ENCODE data around the gene HINT3.

DNA sequence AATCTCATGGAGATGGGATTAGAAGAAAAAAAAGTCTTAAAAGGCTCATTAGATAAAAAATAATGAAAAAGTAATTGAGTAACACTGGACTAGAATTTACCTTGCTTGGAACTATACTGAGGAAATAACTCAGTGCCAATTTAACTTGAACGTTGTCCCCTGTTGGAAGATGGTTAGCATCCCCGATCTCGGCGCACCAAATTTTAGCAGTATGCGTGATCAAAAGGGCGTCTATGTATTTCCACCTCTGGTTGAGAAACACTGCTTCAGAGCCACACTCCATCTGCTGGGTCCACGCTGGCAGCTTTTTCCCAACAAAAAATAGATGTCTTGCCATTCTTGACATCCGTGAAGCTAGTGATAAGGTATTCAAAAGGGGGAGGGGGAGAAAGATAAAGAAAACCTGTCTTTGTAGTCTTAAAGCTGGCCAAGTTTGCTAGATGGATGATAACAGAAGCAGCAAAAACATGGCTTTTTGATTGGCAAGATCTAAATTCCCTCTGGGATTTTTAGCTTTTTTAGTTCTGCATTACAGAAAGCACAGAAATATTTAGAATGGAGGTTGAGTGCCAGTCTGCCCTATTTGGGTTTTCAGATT is 6.4 kb downstream of the HINT3 start:
- TF ChIP-seq, protein P1, sequence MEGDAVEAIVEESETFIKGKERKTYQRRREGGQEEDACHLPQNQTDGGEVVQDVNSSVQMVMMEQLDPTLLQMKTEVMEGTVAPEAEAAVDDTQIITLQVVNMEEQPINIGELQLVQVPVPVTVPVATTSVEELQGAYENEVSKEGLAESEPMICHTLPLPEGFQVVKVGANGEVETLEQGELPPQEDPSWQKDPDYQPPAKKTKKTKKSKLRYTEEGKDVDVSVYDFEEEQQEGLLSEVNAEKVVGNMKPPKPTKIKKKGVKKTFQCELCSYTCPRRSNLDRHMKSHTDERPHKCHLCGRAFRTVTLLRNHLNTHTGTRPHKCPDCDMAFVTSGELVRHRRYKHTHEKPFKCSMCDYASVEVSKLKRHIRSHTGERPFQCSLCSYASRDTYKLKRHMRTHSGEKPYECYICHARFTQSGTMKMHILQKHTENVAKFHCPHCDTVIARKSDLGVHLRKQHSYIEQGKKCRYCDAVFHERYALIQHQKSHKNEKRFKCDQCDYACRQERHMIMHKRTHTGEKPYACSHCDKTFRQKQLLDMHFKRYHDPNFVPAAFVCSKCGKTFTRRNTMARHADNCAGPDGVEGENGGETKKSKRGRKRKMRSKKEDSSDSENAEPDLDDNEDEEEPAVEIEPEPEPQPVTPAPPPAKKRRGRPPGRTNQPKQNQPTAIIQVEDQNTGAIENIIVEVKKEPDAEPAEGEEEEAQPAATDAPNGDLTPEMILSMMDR (conservative IDR thresholded peaks at IDR 0.05; ENCODE audit: low read depth in 2 of 2) = no peak
- TF ChIP-seq EZH2 (IDR thresholded peaks at IDR 0.05; ENCODE audit: low read depth, unreplicated experiment) (no peak), POLR2AphosphoS5 (IDR thresholded peaks at IDR 0.05; ENCODE audit: low read depth) (no peak), CREB1 (CRISPR knock-in tag; IDR thresholded peaks at IDR 0.05; ENCODE audit: low read depth) (no peak), NANOG (IDR thresholded peaks at IDR 0.05; ENCODE audit: borderline replicate concordance) (no peak), EZH2phosphoT487 (IDR thresholded peaks at IDR 0.05; ENCODE audit: unreplicated experiment) (no peak), JUNB (IDR thresholded peaks at IDR 0.05; ENCODE audit: unreplicated experiment) (no peak), ZNF114 (CRISPR knock-in tag; IDR thresholded peaks at IDR 0.05) (no peak), ZNF331 (CRISPR knock-in tag; IDR thresholded peaks at IDR 0.05; ENCODE audit: low read depth) (no peak), STAT1 (IDR thresholded peaks at IDR 0.05; ENCODE audit: unreplicated experiment) (no peak)
- TF ChIP-seq, protein P2, sequence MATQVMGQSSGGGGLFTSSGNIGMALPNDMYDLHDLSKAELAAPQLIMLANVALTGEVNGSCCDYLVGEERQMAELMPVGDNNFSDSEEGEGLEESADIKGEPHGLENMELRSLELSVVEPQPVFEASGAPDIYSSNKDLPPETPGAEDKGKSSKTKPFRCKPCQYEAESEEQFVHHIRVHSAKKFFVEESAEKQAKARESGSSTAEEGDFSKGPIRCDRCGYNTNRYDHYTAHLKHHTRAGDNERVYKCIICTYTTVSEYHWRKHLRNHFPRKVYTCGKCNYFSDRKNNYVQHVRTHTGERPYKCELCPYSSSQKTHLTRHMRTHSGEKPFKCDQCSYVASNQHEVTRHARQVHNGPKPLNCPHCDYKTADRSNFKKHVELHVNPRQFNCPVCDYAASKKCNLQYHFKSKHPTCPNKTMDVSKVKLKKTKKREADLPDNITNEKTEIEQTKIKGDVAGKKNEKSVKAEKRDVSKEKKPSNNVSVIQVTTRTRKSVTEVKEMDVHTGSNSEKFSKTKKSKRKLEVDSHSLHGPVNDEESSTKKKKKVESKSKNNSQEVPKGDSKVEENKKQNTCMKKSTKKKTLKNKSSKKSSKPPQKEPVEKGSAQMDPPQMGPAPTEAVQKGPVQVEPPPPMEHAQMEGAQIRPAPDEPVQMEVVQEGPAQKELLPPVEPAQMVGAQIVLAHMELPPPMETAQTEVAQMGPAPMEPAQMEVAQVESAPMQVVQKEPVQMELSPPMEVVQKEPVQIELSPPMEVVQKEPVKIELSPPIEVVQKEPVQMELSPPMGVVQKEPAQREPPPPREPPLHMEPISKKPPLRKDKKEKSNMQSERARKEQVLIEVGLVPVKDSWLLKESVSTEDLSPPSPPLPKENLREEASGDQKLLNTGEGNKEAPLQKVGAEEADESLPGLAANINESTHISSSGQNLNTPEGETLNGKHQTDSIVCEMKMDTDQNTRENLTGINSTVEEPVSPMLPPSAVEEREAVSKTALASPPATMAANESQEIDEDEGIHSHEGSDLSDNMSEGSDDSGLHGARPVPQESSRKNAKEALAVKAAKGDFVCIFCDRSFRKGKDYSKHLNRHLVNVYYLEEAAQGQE (IDR thresholded peaks at IDR 0.05; ENCODE audit: unreplicated experiment) = no peak
- TF ChIP-seq, protein P3, sequence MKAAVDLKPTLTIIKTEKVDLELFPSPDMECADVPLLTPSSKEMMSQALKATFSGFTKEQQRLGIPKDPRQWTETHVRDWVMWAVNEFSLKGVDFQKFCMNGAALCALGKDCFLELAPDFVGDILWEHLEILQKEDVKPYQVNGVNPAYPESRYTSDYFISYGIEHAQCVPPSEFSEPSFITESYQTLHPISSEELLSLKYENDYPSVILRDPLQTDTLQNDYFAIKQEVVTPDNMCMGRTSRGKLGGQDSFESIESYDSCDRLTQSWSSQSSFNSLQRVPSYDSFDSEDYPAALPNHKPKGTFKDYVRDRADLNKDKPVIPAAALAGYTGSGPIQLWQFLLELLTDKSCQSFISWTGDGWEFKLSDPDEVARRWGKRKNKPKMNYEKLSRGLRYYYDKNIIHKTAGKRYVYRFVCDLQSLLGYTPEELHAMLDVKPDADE (IDR thresholded peaks at IDR 0.05) = no peak

All from GM23338 (cell line).